ENCODE results near the gene MACROD2. TPM values are rescaled to one million over a fixed set of nuclear protein-coding genes. Genes with fewer than 3 reads are reported as not detected.

The MACROD2 gene
- total RNA-seq, 1 experiment from 2014 or later: 3.7 TPM

- POLR2A ChIA-PET: no interaction called here
- ATAC-seq: no peak
- intact Hi-C loops (cut with micrococcal nuclease): no loop called here
These were observed 1143.3 kb downstream of the MACROD2 start for GRCh38 chr20:15138548-15139126.

More at GRCh38 chr20:15138548-15139126, 1143.3 kb downstream of the MACROD2 start:
- Histone ChIP-seq H3K79me2 (ENCODE audit: insufficient read depth, low read length) (no peaks in the 10 kb centered on the region), H3K27ac (ENCODE audit: low read depth, low read length) (no peak overlapping the region), H4K20me1 (ENCODE audit: insufficient read depth) (no peaks in the 10 kb centered on the region), H3K9me2 (ENCODE audit: insufficient read depth) (no peaks in the 10 kb centered on the region), H2AFZ (ENCODE audit: low read depth, low read length, poor library complexity, severe bottlenecking) (no peak overlapping the region), H3K9me3 (ENCODE audit: control insufficient read depth in 1 of 2, insufficient read depth in 1 of 2, low read depth in 1 of 2, low read length in 2 of 2) (no peaks in the 10 kb centered on the region), H3K4me3 (replicated peaks in 1 of 2; ENCODE audit: low read depth in 1 of 2, low read length in 2 of 2) (no peak overlapping the region), H3K4me2 (ENCODE audit: low read length) (no peak overlapping the region), H3K27me3 (ENCODE audit: insufficient read depth, low read length) (no peaks in the 10 kb centered on the region), H3K36me3 (ENCODE audit: control insufficient read depth in 1 of 2, insufficient read depth in 2 of 2, low read length in 2 of 2) (no peaks in the 10 kb centered on the region), H3K4me1 (ENCODE audit: control insufficient read depth in 1 of 2, insufficient read depth in 2 of 2, low read length in 2 of 2) (no peaks in the 10 kb centered on the region), H3K9ac (ENCODE audit: low read length) (no peak overlapping the region)
- CTCF ChIA-PET: no interaction called here
- DNase-seq (ENCODE audit: low read depth, low spot score): no peak
- RAD21 ChIA-PET (ENCODE audit: low non-redundant PET in 1 of 2, low total read pairs in 2 of 2, uncharacterized antibody in 2 of 2, unreplicated experiment in 2 of 2): no interaction called here
- TF ChIP-seq FOSL1 (IDR thresholded peaks at IDR 0.05; ENCODE audit: low read depth) (no peak), ELF1 (IDR thresholded peaks at IDR 0.05; ENCODE audit: borderline replicate concordance, low read depth) (no peak), POLR2A (IDR thresholded peaks at IDR 0.05; ENCODE audit: borderline replicate concordance, extremely low read depth, insufficient read depth, insufficient read length) (no peak), ZFX (IDR thresholded peaks at IDR 0.05) (no peak), CTCF (IDR thresholded peaks at IDR 0.05 in 2 of 3, conservative IDR thresholded peaks at IDR 0.05 in 1 of 3; ENCODE audit: borderline replicate concordance in 1 of 3, insufficient read depth in 1 of 3, low read depth in 2 of 3, low read length in 2 of 3) (no peak), SRF (IDR thresholded peaks at IDR 0.05; ENCODE audit: low read depth) (no peak), TCF7L2 (IDR thresholded peaks at IDR 0.05; ENCODE audit: borderline replicate concordance, extremely low read depth, insufficient read depth, insufficient read length) (no peak), EZH2phosphoT487 (IDR thresholded peaks at IDR 0.05; ENCODE audit: borderline replicate concordance) (no peak), EZH2 (IDR thresholded peaks at IDR 0.05) (no peak), EGR1 (IDR thresholded peaks at IDR 0.05; ENCODE audit: low read depth) (no peak), CBX3 (IDR thresholded peaks at IDR 0.05; ENCODE audit: low read depth) (no peak), SIN3A (IDR thresholded peaks at IDR 0.05; ENCODE audit: low read depth) (no peak)
- no TSS peak for BruUV-seq (replicated peaks)

Data from HCT116 (cell line).